Left renal cortex interstitium (tissue), 4 donors: ENCODE data around the gene ISM1. TPM values are rescaled to one million over a fixed set of nuclear protein-coding genes. Genes with fewer than 3 reads are reported as not detected.
"Not testable (repeated sequence)": the region's sequence is repeated elsewhere in the genome, so short reads cannot be mapped to it uniquely, and the experiment has no call there.

Experiments used
- DNase-seq, 4 donors: peaks; one replicate each; pipeline ENCODE4 v3.0.0-alpha.2; 2013; ENCODE audit warnings: low read depth in 4 of 4, low spot score in 2 of 4, missing footprints in 1 of 4
- polyA plus RNA-seq, 4 donors: library from polyadenylated mRNA; unstranded; fragments of 120-200 nt; gene quantifications; one replicate each; pipeline ENCODE4 v1.2.1, GENCODE V29; 2013; ENCODE audit not compliant: insufficient read length in 4 of 4

Gene ISM1
- polyA plus RNA-seq, 4 donors, result 3.0 to 4.9 (median 4.0) TPM

DNA sequence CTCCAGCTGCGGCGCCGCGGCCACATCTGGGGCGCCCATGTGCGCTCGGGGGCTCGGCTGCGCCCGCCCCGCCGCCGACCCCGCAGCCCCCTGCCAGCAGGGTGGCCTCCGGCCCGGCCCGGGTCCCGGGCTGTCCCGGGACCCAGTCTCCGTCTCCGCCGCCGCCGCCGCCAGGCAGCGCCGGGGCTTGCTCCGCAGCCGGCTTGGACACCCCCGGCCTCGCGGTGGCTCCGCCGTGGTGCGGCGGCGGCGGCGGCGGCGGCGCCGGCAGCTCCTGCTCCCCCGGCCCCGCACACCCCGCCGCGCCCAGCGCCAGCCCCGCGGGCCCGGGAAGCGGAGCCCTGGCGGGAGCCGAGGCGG lies 219 bp downstream of the ISM1 start:
- no peak for DNase-seq

- DNase-seq, result peak in 1 of 4 donors; percentile 48
Observed at GRCh38 chr20:13221673-13222318, 722 bp downstream of the ISM1 start.

GRCh38 chr20:13222319-13222716 lies 1.2 kb downstream of the ISM1 start:
- DNase-seq, result no peak

GRCh38 chr20:13223736-13224520 lies 2.9 kb downstream of the ISM1 start:
- no peak for DNase-seq

DNA sequence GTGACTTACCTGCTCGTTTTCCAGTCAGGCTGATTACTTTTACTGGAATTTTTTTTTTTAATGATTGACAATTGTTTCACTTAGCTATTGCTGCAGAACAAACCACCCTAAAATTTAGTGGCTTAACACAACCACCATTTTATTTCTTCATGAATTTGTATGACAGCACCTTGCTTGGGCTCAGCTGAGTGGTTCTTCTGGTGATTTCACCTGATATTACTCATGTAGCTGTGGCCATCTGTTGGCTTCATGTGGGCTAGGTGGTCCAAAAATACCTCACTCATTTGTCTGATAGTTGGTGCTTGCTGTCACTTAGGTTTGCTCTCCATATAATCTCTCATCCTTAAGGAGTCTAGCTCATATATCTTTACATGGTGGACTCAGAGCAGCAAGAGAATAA lies 5.3 kb downstream of the ISM1 start:
- no peak for DNase-seq

- no peak for DNase-seq
Observed at GRCh38 chr20:13228771-13229170, 7.7 kb downstream of the ISM1 start.

GRCh38 chr20:13229538-13229937 lies 8.5 kb downstream of the ISM1 start:
- no peak for DNase-seq

- DNase-seq, result no peak
Observed at GRCh38 chr20:13231031-13231752, 10.1 kb downstream of the ISM1 start.

- DNase-seq, result no peak
Observed at GRCh38 chr20:13232999-13233398, 11.9 kb downstream of the ISM1 start.

- DNase-seq, result no peak
Observed at GRCh38 chr20:13234961-13235360, 13.9 kb downstream of the ISM1 start.

GRCh38 chr20:13236360-13236759 lies 15.3 kb downstream of the ISM1 start:
- not testable (repeated sequence) for DNase-seq

DNA sequence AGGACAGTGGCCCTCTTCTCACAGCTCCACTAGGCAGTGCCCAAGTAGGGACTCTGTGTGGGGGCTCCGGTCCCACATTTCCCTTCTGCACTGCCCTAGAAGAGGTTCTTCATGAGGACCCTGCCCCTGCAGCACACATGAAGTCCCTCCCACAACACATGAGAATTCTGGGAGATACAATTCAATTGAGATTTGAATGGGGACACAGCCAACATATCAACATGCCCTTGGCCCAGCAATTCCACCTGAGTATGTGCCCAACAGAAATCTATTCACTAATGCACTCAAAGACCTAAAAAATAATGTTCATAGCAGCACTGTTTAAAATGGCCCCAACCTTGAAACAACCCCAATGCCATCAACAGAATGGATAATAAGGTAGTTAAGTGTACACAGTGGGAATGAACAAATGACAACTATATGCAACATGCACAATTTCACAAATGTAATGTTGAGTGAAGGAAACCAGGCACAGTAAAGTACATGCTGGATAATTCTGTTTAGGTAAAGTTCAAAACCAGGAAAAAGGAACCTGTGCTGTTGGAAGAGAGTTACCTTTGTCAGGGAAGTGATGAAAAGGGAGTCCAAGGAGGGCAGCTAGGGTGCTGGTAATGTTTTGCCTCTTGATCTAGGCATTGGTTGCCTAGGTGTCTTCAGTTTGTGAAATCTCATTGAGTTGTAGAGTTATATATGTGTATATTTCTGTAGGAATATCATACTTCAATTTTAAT lies 16.1 kb downstream of the ISM1 start:
- no peak for DNase-seq

DNA sequence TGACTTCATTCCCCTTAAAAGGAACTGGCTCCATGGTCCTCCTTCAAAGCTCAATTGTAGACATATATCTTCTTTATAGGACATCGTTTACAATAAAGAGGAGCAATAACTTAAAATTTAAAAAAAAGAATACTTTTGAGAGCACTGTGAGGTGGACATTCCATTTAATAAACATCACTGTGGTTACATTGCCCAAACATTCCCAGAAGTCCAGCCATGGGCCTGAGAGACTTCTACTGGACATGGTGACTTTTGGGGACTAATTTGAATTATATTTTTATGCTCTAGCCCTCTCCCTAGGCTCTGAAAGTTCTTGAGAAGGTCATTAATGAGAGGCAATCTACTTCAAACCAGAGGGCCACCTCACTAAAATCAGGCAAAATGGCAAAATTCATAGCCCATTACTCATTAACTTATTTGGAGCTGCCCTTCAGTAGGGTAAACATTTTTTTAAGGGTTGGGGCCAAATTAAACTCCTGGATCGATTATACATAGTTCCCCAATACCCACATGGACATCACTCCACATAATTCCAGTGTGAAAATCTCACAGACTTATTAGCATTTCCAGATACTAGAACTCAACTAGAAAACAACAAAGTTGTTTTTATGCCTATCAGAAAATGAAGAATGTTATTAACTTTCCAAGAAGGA lies 17.1 kb downstream of the ISM1 start:
- DNase-seq, result no peak

DNA sequence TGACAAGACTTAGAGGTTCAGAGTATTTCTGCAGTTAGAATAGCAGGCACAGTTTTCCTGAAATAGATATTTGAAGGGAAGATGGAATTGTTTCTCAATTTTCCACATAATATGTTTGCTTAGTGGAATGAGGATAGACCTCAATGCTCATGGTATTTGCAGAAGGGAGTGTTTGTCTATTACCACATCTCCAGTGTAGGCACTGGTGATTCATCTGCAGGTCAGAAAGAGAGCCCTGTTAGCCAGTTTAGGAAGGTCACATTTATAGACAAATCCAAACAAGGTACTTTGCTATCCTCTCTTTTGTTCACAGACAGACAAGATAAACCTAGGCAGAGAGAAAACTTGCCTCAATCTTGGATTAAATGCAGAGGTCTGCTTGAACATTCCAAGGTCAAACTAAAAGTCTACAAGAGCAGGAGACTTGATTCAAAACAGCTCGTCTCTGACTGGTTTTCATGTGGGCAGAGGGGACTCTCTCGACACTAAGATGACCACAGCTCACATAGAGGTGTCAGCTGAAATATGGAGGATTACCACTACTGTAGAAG lies 22.8 kb downstream of the ISM1 start:
- no peak for DNase-seq

GRCh38 chr20:13245250-13245723 lies 24.2 kb downstream of the ISM1 start:
- no peak for DNase-seq

- DNase-seq, result no peak
Observed at GRCh38 chr20:13249118-13249797, 28.2 kb downstream of the ISM1 start.

DNA sequence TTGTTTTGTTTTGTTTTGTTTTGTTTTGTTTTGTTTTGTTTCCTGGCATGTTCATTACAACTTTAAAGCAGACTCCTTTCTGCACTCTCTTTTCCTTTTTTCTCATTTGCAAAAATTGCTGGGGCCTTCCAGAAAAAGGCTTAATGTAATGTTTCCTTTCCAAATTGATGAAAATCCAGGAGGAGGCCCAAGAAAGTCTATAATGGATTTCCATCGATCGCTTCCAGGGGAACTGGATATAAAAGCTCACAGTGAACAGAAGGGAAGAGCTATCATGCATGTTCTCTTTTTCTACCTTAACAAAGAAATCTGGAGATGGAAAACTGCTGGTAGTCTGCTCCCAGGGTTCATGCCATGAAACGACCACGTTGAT lies 28.7 kb downstream of the ISM1 start:
- no peak for DNase-seq

- no peak for DNase-seq
Observed at GRCh38 chr20:13250251-13250650, 29.2 kb downstream of the ISM1 start.

- DNase-seq, result no peak
Observed at GRCh38 chr20:13251106-13251903, 30.2 kb downstream of the ISM1 start.
